GM13977 (cell line): ENCODE data around the gene GPR68.

Experiments used
- DNase-seq: peaks from one replicate; pipeline ENCODE4 v3.0.0; 2012; ENCODE audit warnings: low spot score
- CTCF ChIP-seq: IDR thresholded peaks from 2 replicates; pipeline ENCODE4 v1.5.1; 2012; ENCODE audit warnings: mild to moderate bottlenecking, control low read depth; ENCODE audit not compliant: insufficient read depth; ENCODE audit errors: extremely low read depth, missing control alignments
- in situ Hi-C: fragments of 300-500 bp; cut with MboI; formaldehyde crosslinking; loops from one replicate; pipeline ENCODE4 v1.12.0; 2022; ENCODE audit warnings: low sequenced_read_pairs, low pct_unique_long_range_greater_than_20kb, mixed read lengths, inconsistent platforms; ENCODE audit not compliant: unreplicated experiment

Gene GPR68

GRCh38 chr14:91261986-91262549, 17.6 kb upstream of the GPR68 start:
- DNase-seq, result no peak
- no peak for TF ChIP-seq CTCF
- in situ Hi-C loops, result no loop called here

DNA sequence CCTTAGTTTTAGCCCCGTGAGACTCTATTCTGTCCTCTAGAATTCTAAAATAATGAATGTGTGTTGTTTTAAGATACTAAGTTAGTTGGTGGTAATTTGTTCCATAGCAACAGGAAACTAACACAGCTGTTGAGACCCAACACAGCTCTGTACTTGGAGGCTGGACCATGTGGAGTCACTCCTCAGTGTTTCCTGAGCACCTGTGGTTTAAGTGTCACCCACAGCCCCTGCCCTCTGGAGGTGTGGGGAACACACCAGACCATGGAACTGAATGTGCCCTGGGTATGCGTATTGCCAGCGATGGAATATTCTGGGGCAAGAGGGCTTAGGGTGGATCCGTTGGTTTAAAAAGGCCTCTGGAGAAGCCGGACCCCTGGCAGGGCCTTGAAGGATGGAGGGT, 16.6 kb upstream of the GPR68 start:
- no peak for TF ChIP-seq CTCF
- in situ Hi-C loops, result no loop called here
- DNase-seq, result no peak

DNA sequence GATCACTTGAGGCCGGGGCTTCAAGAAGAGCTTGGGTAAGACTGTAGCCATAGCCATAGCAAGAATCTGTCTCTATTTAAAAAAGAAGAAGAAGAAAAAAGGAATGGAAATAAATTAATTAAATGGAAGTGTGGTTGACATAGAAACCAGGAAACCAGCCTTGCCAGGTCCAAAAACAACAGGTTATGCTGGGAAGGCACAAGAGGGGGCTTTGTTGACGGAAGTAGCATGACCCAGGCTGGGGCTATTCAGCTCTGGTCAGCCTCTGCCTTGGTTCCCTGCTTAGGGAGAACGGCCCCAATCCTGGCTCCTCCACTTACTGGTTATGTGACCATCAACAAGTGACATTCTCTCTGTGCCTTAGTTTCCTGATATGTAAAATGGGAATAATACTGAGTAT, 14.4 kb upstream of the GPR68 start:
- DNase-seq, result no peak
- TF ChIP-seq CTCF, result no peak
- in situ Hi-C loops, result no loop called here

DNA sequence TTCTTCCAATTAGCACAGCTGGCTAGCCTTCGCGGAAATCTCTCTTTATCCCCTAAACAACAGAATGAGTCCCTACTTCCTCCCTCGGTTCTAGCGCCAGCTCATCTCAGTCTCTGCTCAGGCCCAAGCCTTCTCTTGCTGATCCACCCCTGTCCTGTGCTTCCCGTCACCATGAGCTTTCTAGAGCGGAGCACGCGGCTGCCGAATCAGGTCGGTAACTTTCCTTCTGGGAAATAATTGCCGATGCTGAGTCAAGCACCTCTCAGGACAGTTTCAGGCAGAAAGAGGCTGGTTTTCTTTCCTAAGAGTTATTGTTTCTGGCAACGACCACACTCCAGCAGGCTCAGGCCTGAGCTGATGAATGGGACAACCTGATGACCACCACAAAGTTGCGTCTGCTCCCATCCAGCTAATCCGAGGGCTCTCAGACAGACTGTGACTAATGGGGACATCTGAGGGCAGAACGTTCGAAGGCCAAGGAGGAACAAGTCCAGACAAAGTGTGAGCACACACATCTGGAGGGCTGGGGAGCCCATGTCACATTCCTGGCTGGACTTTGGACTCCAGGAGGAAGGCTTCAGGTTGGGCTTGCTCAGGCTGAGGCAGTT, 13.6 kb upstream of the GPR68 start:
- in situ Hi-C loops, result no loop called here
- DNase-seq, result no peak
- TF ChIP-seq CTCF, result no peak

DNA sequence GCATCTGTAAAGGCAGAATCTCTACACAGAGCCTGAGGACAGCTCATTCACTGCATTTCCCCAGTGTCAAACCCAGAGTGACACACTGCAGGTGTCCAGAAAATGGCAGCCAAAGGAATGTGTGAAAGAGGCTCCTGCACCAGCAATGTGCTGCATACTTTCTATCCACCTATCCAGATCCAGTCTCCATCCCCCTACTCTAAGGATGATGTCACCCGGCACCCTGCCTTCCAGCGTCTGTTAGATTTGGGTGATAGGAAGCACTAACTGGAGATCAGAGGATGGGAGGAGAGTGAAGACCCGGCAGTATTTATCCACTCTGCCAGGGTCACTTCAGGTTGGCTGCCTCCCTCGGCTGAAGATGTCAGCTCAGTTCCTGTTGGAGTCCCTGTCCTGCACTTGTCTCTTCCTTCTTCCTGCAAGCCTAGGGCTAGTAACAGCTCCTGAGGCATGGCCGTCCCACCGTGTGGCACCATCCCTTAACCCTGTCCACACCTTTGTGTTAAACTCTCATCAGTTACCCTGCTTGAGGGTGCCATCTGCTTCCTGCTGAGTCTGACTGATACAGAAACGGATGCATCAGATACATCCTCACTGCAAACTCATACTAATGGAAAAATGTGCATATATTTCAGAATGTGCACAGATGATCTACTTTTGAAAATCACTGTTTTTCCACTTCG, 13.0 kb upstream of the GPR68 start:
- in situ Hi-C loops, result no loop called here
- TF ChIP-seq CTCF, result no peak
- no peak for DNase-seq

GRCh38 chr14:91256661-91257060, 12.2 kb upstream of the GPR68 start:
- no peak for DNase-seq
- TF ChIP-seq CTCF, result no peak
- in situ Hi-C loops, result no loop called here
